NCI-H2227 (cell line): ENCODE measurements around the gene OSBPL9.
"Not testable (repeated sequence)": the region's sequence is repeated elsewhere in the genome, so short reads cannot be mapped to it uniquely, and the experiment has no call there.

ENCODE experiments used
- DNase-seq: peaks from one replicate; lab custom pipeline; 2025; ENCODE audit not compliant: unreplicated experiment; lab: John Stamatoyannopoulos, UW

Gene OSBPL9

DNA sequence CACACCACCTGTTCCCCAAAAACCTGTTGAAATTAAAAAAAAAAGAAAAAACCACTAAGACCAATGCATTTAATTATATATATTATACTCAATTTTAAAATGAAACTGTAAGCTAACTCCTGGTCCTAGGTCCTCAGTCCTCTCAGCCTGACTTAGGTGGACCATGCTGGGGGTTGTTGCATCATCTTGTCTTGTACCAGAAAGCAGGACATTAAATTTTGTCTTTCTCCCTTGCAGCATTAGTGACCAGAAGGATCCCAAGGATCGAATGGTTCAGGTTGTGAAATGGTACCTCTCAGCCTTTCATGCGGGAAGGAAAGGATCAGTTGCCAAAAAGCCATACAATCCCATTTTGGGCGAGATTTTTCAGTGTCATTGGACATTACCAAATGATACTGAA lies 164.0 kb downstream of the OSBPL9 start:
- no peak for DNase-seq

DNA sequence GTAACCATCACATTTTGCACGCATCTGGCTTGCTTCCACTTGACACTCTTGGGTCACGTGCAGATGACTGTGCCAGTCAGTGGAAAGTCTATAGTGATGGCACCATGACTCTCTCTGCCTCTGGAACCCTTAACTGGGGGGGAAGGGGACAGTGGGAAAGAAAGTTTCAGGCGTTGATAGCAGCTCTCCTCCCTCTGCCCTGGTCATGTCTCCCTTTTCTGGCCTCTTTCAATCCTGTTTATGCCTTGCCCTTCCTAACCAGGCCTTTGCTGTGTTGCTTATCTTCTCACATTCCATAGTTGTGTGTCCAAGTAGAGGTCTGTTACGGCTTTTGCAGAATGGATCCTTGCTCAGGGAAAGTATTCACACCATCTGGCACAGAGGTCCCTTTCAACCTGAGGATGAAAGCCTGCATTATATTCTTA lies 168.1 kb downstream of the OSBPL9 start:
- DNase-seq, result no peak

DNA sequence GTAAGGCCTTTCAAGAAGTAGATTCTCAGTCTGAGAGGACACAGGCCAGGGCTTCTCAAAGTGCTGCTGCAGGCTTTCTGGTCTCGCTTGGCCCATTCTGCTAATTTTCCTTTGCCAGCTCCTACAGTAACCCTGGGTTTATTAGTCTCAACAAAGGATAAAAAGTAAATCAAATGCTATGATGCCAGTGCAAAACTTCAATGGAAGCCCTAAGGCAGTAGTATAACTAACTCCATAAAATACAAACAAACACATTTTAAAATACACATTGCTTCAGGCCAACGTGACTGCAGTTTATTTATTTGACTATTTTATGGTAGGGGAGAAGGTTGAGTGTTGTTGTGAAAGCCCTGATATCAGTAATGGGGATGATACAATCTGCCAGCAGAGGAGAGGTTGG lies 172.0 kb downstream of the OSBPL9 start:
- no peak for DNase-seq

- DNase-seq, result no peak
Observed at GRCh38 chr1:51789342-51789741, 172.4 kb downstream of the OSBPL9 start.

GRCh38 chr1:51790385-51790784 lies 173.5 kb downstream of the OSBPL9 start:
- DNase-seq, result no peak

- no peak for DNase-seq
Observed at GRCh38 chr1:51791888-51792287, 175.0 kb downstream of the OSBPL9 start.

GRCh38 chr1:51792864-51793263 lies 176.0 kb downstream of the OSBPL9 start:
- DNase-seq, result no peak

- no peak for DNase-seq
Observed at GRCh38 chr1:51794260-51794659, 177.4 kb downstream of the OSBPL9 start.

GRCh38 chr1:51794868-51795267 lies 178.0 kb downstream of the OSBPL9 start:
- no peak for DNase-seq

- no peak for DNase-seq
Observed at GRCh38 chr1:51799372-51799771, 182.5 kb downstream of the OSBPL9 start.

DNA sequence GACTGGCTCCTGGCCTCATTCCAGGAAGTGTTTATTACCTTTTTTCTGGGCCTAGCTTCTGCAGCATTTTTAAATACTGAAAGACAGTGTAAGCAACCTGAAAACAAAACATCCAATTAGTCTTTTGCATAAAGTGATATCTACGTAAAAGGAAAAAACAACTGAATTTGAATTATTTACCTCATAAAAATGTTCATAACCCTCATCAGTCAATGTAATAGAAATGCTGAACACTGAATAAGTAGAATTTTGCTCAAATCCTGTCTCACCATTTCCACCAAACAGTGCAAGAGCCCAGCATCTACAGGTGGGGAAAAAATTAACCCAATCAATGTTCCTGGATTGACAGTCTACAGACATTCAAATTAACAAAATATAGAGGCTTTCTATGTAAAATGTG lies 197.6 kb downstream of the OSBPL9 start:
- DNase-seq, result no peak

DNA sequence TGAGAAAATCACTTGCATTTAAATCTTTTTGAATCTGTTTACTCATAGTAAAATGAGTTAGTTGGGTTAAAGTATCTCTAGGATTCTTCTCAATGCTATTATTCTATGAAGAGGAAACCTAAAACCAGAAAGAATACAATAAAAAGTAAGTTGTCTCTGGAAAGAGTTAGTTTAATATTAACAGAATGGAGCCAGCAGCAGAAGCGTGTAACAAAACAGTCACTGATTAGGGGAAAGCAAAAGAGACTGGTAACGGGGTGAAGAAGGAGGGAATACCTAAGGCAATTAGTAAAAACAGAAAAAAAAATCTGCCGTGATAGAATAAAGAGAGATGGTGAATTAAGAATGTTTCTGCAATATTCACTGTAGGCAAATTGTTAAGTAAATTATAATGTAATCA lies 201.6 kb downstream of the OSBPL9 start:
- DNase-seq, result no peak

GRCh38 chr1:51819021-51819420 lies 202.1 kb downstream of the OSBPL9 start:
- DNase-seq, result not testable (repeated sequence)

- DNase-seq, result no peak
Observed at GRCh38 chr1:51819810-51820209, 202.9 kb downstream of the OSBPL9 start.

DNA sequence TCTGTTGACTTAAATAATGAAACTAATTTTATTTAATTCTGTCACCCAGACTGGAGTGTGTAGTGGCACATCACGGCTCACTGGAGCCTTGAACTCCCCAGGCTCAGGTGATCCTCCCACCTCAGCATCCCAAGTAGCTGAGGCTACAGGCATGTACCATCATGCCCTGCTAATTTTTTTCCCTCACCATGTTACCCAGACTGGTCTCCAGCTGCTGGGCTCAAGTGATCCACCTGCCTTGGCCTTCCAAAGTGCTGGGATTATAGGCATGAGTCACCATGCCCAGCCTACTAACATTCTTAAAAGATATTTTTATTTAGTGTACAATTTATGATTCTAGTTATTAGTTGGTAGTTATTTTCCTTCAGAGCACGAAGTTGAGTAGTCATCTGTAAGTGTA lies 212.2 kb downstream of the OSBPL9 start:
- DNase-seq, result no peak

DNA sequence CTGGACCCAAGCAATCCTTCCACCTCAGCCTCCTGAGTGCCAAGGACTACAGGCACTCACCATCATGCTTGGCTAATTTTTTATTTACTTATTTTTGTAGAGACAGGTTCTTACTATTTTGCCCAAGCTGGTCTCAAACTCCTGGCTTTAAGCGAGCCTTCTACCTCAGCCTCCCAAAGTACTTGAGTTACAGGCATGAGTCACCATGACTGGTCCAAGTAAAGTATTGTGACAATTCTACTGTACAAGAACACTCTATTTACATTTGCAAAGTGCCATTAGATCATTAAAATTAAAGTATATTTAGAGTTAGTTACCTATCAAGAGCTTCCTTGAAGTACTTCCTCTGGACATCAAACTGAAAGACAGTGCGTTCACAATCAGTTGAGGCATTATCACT lies 216.8 kb downstream of the OSBPL9 start:
- no peak for DNase-seq

GRCh38 chr1:51837243-51837642 lies 220.4 kb downstream of the OSBPL9 start:
- no peak for DNase-seq
